NCI-H2196 (cell line): Measurements from ENCODE around the gene ASB2.

Experiments used
- DNase-seq: peaks from one replicate; lab custom pipeline; 2025; ENCODE audit not compliant: unreplicated experiment; lab: John Stamatoyannopoulos, UW

The ASB2 gene

DNA sequence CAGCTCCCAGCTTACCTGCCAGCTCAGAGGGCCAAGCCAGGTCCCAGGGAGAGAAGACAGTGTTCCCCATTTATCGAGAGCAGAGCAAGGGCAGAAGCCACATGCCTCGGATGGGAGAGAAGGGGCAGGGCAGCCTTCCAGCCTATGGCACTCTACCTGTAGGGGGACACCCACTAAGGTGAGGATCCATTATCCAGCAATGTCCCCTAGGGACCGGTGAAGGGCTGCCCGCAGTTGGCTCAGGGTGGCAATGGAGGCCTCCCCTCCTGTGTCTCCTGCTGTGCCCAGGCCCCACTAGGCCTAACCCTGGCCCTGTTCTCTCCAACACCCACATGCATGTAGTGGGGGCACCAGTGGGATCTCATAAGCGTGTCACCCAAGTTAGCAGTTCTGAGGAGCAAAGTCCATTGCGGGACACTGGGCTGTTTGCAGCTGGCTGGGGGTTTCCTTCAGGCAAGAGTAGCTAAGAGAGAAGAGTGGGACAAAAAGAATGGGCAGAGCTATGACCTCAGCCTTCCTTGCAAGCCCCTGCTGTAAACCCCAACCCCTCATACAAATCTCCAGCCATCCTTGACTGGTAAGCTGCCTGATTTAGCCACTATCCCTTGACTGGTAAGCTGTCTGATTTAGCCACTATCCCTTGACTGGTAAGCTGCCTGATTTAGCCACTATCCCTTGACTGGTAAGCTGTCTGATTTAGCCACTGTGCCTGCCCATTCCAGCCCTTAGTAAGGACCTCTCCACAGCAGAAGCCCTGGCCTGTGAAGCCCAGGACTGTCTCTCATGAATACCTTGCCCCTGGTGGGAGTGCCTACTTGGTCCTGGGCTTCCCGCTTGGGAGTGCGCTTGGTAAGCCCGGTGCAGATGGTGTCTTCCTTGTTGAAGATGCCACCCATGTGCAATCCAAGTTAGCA is 5.2 kb upstream of the ASB2 start:
- DNase-seq = no peak

DNA sequence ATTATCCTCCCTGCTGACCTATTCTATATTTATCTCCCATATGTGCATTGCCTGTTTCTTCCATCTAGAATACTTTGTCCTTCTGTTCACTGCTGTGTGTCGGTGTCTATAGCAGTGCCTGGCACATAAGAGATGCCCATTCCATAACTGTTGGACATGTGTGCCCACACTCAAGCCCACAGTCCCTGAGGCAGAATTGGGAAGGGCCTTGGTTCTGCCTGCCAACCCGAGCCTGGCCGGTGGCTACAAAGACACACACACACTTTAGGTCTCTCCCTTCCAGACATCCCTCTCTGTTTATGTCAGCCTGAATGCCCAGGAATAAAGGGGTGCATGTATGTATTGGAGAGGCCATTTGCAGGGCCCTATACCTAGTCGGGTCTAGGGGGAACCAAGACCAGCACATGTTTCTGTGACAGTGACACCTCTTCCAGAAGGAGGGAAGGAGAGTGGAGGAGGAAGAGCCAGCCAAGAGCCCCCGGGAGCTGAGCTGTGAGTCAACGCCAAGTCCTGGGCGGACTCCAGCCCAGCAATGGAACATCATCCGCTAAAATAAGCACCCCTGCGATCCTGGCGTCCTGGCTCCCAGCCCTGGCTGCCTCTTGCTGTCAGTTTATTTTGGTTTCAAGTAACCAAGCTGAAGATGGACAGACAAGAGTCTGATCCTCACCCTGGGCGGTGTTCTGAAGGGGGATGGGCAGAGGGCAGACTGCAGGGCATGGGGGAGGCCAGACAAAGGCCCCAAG is 4.3 kb upstream of the ASB2 start:
- DNase-seq = no peak

- DNase-seq = no peak
Observed at GRCh38 chr14:93978735-93979134, 2.4 kb upstream of the ASB2 start.

GRCh38 chr14:93977790-93978581 is 1.6 kb upstream of the ASB2 start:
- DNase-seq = no peak

DNA sequence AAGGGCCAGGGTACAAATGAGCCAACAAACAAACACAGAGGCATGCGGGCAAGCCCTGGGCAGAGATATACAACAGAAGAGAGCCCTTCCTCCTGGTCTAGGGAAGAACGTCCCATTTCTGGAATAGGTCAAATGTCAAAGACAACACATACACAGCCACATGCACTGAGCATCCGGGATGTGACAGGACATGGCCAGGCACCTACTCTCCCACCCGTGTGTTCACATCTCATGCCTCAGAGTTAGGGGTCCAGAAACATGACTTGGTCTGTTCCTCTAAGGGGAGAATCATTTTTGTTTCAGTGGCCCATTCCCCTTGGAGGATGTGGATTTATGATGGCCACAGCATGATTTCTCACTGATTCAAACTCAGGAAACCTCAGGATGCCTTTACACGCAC is 801 bp upstream of the ASB2 start:
- no peak for DNase-seq

GRCh38 chr14:93975791-93976476 is 436 bp downstream of the ASB2 start:
- DNase-seq = no peak

DNA sequence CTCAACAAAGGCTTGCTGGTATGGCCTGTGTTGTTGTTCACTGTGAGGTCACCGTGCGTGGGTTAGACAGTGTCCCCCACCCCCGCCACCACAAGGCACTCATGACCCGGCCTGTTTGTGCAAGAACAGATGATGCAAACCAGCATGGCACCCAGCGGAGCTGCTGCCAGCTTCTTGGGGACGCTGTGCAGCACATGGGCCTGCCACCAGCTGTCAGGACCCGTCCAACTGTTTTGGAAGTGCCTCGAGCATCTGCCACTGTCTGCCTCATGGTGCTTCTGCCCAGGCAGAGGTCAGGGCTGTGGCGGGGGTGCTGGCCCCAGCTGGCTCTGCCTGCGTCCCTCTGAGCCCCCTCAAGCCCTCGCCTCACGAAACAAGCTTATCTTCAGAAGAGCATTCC is 1.5 kb downstream of the ASB2 start:
- no peak for DNase-seq

- DNase-seq = no peak
Observed at GRCh38 chr14:93974299-93974698, 2.1 kb downstream of the ASB2 start.

DNA sequence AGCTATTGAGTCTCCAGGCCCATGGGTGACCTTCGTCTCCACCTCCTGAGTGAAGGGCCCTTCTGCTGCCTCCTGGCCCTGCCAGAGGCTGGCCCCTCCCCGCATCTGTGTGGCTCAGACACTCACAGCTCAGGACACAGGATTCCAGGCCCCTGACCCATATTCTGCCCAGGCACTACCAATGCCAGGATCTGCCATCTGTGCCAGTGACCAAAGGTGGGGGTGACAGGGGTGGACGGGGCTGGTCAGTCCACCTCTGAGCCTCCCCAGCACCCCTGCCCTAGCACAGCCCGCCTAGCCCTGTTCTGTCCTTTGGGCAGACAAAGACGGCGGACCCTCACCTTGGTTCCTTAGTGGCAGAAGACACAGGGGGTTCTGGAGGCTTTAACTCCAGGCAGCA is 2.8 kb downstream of the ASB2 start:
- no peak for DNase-seq

DNA sequence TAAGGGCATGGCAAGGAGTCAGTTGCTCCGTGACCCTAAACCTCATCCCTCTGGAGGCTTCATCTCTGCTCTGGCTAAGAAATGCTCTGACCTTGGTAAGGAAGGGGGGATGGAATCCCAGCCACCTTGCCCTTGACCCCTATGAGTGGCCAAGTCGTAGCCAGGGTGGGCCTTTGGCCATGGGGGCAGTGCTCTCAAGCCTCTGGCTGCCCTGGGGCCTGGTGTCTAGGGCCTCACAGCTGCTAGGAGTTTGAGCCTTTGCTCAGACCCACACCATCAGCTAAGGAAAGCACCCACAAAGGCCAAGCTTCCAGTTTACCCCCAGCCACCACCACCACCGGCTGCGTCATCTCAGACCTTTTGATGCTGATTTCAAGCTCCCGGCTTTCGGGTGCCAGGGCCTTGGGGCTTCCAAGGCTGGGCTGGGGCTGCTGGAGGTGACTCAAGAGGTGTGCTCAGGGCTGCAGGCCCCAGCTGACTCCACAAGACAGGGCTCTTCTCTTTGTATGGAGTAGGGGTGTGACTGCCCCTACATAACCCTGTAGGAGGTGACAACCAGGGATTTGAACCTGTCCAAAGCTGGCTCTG is 3.7 kb downstream of the ASB2 start:
- no peak for DNase-seq

GRCh38 chr14:93971635-93972027 is 4.7 kb downstream of the ASB2 start:
- no peak for DNase-seq

GRCh38 chr14:93970965-93971634 is 5.3 kb downstream of the ASB2 start:
- no peak for DNase-seq

DNA sequence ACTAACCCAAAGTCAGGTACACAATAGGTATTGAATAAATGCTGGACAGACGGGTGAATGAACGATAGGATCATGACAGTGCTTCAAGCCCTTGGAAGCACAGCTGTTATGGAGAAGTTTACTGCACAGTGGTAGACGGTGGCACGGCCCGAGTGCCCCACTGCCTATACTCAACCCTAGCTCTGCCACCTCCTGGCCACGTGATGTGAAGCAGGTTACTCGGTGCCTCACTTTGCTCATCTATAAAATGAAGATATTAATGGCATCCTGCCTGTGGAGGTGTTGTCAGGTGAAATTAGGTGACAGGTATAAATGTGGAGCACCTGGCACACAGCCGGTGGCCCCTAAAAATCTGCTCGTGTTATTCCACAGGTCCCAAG is 5.8 kb downstream of the ASB2 start:
- DNase-seq = peak; percentile 6

- DNase-seq = no peak
Observed at GRCh38 chr14:93969082-93969828, 7.1 kb downstream of the ASB2 start.

- no peak for DNase-seq
Observed at GRCh38 chr14:93967637-93968250, 8.6 kb downstream of the ASB2 start.

DNA sequence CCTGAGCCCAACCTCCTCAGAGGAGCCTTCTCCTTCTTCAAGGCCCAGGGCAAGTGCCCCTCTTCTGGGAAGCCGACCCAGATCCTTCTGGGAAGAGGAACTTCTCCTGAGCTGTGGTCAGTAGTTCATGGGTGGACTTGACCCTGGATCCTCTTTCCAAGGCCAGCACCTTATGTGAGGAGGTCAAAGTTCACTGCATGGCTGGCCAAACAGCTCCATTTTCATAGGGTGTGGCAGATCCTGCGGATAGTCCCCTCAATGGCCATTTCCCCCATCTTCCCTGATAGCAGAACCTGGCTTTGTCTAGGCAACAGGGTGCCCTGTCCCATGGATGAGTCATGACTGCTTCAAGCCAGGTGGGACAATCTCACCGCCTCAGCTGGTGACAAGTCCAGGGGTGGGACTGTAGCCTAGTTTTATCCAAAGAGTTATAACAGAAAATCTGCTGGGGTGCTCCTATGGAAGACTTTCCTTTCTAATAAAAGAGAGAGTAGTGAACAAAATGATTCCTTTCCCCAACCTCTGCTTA is 10.4 kb downstream of the ASB2 start:
- no peak for DNase-seq

- no peak for DNase-seq
Observed at GRCh38 chr14:93965287-93965821, 11.0 kb downstream of the ASB2 start.

GRCh38 chr14:93964820-93965286 is 11.5 kb downstream of the ASB2 start:
- DNase-seq = no peak
